HT1080 (cell line): ENCODE results near the gene FLNC. TPM values are rescaled to one million over a fixed set of nuclear protein-coding genes. Genes with fewer than 3 reads are reported as not detected.
A peak's percentile ranks its signal among the peaks of the same experiment; 100 is the strongest.

ENCODE experiments used
- DNase-seq: peaks from one replicate; pipeline ENCODE4 v3.0.0-alpha.2; 2015; ENCODE audit warnings: low read depth
- total RNA-seq: library from RNA; depleted of rRNA; stranded (reverse); fragments of >200 nt; shearing (Covaris generic); gene quantifications from 2 replicates; pipeline ENCODE4 v1.2.3, GENCODE V29; 2014

The FLNC gene
- total RNA-seq, 1 experiment from 2014 or later: 38.2 TPM

DNA sequence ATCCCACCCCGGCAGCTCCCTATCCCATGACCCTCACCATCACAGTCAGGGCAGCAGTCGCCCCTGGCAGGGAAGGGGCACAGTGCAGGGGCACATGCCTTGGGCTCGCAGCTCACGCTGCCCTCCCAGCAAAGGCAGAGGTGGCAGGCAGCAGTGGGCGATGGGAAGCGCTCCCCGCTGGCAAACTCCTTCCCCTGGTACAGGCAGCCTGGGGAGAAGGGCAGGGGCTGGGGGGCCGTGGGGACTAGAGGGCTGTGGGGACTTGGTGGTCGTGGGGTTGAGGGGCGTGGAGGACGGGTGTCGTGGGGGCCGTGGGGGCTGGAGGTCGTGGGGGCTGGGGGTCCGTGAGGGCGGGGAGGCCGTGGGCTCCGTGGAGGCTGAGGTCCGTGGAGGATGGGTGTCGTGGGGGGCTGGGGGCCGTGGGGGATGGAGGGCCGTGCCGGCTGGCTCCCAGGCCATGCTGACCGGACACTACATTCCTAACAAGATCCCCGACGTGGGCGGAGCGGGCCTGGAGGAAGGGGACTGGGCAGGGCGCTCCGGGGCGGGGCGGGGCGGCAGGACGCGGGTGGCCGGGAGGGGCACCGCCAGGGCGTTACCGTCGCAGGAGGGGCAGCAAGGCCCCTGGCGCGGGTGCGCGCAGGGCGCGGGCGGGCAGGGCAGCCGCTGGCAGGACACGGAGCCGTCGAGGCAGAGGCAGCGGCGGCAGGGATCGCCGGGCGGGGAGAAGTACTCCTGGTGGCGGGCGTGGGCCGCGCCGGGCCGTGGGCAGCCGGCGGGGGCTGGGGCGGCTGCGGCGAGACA, 60.3 kb downstream of the FLNC start:
- no peak for DNase-seq

DNA sequence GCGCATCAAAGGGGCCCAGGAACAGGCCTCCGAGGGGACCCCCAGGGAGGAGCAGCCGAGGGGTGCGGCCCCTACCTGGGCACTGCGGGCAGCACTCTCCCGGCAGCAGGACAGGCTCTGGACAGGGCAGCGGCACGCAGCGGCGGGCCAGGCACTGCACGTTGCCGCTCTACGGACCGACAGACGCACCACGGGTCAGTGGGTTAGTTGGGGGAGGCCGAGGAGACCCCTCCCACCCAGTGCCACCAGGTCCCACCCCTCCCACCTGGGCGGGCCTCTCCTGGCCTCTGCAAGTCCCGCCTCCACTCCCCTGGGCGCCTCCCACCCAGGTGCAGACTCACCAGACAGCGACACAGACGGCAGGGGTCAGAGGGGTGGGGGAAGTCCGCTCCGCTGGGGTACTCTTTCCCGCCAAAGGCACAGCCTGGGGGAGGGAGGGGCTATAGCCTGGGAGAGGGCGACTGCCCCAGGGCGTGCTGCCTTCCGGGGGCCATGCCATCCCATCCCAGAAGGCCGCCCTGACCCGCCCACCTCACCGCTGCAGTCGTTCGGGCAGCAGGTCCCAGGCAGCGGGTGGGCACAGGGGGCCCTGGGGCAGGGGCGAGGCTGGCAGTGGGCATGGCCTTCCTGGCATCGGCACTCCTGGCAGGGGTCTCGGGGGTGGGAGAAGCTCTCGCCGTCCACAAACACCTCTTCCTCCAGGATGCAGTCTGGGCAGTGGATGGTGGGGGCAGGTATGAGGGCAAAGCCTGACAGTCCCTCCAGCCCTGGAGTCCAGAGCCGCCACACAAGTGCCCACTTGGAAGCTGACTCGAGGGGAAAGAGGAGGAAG, 61.1 kb downstream of the FLNC start:
- DNase-seq: no peak

DNA sequence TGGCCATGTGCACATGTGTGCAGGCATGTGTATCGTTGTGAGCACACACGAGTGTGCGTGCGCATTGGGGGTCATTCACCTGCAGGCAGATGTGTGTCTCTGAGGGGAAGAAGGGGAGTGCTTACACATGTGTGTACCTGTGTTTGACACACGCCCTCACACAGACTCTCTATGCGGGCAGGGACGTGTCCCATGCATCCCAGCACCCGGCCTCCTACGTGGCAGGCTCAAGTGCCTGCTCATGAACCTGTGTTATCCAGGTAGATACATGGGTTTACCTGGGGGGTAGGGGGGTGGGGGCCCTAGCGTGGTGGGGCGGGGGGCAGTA, 61.7 kb downstream of the FLNC start:
- DNase-seq: no peak

DNA sequence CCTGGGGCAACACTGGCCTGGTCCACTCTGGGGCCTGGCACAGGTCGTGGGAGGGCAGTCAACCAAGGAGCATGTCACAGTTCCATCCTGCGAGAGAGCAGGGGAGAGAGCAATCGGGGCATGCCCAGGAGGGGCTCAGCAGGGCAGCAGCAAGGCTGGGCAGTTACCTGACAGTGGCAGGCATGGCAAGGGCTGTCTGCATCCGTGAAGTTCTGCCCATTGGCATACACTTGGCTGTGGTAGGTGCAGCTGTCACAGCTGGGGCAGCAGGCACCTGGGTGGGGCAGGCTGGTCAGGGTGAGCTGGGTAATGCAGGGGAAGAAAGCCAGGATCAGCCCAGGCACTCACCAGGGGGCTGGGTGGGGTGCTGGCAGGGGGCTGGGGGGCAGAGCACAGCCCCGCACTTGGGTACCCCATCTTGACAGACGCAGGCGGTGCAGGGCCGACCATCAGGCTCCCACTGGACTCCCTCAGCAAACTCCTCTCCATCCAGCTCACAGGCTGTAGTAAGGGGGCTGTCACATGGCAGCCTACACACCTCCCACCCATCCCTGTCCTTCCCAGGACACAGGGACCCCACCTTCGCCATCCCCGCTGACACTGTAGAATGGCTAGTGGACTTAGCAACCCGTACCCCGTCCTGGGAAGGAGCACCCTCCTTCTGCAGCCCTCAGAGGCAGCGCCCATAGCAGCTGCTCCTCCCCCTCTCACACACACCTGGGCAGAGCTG, 62.5 kb downstream of the FLNC start:
- DNase-seq: no peak

DNA sequence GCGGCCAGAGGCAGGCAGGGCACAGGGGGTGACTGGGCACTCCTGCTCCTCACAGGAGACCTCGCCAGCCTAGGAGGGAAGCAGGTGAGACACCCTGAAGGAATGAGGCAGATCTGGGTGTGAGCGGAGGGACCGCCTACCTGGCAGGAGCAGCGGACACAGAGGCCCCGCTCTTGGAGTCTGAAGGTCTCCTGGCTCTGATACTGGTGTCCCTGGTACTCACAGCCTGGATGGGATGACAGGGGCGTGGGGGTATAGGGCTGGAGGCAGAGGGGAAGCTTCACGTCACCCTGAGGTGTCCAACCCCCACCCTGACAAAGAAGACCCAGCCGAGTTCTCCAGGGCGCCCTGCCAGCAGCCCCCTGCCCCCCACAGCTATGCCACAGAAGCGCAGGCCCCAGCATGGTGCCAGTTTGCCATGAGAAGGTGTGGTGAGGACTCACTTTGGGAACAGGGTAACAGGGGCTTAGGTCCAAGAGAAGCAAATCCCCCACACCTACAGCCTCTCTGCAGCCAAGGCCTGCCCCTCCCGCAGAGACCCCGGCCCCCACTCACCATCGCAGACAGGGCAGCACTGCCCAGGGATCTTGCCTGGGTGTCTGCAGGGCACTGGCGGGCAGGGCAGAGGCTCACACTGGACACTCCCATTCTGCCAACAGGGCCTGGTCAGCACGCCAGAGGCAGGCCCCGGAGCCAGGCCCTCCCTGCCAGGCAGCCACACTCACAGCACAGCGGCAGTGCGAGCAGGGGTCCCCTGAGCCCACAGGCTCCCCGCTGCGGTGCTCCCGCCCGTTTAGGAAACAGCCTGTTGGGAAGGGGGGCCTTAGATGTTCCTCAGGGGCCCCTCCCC, 63.3 kb downstream of the FLNC start:
- no peak for DNase-seq

DNA sequence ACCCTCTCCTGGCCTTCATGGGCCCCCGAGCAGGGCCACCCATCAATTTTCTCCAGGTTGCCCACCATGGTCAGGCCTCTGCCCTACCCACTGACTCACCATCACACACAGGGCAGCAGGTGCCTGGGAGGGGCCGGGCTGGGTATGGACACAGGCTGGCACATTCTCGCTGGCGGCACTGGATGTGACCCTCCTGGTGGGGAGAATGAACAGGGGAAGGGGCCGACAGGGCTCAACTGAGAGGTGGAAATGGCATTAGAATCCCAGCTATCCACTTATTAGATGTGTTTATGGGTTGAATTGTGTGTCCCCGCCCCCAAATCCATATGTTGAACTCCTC, 63.9 kb downstream of the FLNC start:
- DNase-seq: no peak

DNA sequence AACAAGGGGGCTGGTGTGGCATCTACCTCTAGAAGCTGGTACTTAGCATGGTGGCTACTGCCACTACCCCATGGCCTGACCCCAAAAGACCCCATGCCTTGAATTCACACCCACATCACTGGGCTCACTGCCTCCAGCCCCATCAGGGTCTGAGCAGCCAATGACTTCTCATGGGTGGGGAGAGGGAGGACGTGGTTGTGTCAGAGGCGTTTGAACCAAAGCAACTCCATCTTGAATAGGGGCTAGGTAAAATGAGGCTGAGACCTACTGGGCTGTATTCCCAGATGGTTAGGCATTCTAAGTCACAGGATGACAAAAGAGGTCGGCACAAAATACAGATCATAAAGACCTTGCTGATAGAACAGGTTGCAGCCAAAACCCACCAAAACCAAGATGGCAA, 65.1 kb downstream of the FLNC start:
- DNase-seq: no peak

DNA sequence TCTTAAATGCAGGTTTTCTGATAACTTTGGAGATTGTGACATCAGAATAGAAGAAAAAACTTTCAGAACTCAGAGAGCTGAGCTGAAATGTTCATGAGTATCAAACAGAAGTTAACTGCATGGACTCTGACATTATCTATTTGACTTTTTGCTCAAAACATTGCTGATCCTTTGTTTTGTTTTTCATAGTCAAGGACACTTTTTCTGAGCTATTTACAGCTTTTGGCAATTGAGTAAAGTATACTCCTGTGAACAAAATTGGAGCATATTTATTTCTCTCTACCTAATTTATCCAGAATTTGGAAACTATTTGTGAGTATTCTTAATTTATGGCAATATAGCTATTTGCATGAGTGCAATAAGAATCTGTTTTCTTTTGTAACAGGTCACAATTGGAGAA, 69.2 kb downstream of the FLNC start:
- no peak for DNase-seq

DNA sequence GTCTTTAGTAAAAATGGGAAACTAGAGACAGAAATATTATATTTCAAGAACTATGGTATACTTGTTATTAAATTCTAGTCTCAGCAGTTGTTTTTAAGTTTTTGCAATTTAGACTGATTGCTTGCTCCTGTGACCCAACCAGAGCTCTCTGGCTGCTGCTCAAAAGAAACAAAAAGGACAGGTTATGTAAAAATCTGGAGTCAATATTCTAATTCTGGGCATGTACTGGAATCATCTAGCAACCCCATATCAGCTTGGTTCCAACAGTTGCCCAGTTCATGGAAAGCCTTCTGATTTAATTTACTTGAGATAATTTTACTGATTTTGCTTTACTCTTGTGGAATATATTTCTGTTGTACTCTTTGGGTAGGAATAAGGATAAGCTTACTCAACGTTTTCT, 70.0 kb downstream of the FLNC start:
- no peak for DNase-seq

DNA sequence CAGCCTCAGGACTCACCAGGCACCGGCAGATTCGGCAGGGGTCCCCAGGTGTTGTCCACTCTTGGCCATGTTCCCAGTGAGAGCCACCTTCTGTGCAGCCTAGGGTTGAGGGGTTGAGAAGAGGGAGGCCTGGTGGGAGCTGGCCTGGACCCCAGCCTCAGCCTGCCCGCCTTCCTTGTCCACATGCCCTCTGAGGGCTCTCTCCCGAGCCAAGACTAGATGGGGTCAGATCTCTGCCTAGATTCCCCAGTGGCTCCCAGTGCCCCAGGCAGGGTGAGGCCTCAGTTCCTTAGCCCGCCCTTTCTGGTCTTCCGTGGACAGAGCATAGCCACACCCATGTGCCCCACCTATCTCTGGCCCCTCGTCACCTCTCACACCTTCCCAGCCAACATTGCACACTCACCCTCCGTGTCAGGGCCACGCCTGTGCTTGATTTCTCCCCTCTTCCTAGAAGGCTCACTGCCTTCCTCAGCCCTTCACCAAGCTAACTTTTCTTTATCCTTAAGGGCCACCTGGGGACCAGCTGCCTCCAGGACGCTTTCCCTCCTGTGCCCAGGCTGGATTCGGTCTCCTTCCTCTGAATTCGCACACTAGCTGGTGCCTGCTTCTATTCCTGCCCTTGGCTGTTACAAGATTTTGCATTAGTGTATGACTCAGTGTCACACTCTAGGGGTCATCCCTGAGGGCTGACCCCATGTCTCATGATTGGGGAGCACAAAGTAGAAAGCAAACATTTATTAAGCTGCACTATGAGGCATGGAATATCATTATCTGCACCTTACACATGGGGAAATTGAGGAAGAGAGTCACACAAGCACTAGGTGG, 72.8 kb downstream of the FLNC start:
- peak; percentile 49 for DNase-seq

DNA sequence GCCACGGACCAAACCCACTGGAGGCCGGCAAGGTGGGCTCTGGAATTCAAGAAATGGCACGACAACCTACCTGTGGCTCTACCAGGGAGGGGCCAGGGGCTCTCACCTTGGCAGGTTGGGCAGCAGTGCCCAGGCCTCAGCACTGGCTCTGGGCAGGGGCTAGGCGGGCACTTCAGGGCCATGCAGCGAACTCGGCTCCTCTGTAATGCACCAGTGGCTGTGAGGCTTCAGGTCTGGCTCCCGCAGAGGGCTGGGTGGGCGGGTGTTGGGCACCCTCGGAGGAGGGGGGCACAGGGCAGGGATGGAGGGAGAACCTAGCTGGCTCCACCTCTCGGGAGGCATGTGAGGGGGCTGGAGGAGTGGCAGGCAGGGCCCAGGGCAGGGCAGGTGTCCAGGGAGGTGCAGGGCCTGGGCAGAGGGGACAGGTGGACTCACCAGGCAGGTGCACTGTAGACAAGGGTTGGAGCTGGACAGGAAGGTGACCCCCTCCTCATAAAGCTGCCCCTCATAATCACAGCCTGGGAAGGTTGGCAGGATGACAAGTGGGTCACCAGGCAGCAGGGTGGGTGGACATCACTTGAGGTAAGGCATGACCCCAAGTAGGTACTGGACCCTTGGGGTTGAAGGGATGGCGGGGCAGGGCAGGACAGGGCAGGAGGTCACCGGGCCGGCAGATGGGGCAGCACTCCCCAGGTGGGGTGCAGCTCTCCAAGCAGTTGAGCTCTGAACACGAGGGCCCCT, 73.6 kb downstream of the FLNC start:
- no peak for DNase-seq

DNA sequence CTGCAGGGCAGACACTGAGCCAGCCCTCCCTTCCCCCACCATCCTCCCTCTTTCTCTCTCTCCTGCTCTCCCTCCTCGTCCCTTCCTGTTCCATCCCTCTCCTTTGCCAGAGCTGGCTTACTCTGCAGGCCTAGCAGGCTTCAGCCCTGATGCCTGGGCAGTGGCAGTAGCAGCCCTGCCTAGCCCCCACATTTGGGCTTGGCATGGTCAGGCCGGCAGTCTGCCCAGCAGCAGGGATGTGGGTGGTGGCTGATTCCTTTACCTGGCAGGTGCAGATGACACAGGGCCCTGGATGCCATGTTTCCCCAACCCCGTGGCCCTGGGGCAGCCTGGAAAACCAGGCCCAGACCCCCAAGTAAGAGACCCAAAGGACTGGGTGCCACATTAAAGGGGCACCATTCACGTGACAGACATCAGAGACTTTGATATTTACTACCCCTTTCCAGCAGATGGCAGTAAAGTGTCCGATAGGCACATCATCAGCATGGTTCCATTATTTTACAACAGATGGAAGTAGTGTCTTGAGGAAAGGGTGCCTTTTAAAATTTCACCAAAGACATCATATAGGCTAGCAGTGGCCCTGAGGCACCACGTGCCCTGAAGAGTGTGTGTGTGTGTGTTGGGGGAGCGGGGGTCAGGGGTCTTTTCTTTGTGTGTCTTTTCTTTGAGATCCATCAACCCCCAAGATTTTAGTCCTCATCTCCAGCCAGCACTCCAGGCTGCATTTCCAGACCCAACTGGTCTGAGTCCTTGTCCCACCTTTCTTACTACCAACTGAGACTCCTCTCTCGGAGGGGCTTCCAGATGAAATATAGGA, 74.4 kb downstream of the FLNC start:
- peak; percentile 51 for DNase-seq

DNA sequence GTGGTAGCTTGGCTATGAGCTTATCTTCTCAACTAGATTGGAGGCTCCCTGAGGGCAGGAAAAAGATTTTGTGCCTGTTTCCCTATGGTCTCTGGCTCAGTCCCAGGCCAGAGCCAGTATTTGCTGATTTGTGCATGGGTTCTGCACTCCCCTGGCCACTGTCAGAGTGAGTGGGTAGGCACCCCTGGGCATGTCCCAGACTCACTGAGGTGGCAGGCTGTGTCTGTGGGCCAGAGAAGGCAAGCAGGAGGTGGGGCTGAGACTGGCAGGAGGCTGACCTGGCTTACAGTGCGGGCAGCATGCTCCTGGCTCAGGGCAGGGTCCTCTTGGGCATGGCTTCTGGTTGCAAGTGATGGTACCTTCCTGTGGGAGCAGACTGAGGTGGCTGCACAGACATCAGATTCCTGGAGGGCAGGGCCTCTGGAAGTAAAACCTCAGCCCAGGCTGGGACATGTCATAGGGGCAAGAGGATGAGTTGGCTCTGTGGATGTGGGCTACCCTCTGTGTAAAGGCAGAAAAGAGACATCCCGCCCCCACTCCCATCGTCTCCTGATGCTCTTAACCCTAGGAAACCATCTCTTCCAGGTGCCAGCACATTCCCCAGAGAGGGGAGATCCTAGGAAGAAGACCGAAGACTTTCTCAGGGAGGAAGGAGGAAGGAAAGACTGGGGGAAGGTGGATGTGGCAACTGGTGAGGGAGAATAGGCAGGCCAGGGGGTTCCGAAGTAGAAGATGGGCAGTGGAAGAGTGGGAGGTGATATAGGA, 76.0 kb downstream of the FLNC start:
- DNase-seq: no peak

DNA sequence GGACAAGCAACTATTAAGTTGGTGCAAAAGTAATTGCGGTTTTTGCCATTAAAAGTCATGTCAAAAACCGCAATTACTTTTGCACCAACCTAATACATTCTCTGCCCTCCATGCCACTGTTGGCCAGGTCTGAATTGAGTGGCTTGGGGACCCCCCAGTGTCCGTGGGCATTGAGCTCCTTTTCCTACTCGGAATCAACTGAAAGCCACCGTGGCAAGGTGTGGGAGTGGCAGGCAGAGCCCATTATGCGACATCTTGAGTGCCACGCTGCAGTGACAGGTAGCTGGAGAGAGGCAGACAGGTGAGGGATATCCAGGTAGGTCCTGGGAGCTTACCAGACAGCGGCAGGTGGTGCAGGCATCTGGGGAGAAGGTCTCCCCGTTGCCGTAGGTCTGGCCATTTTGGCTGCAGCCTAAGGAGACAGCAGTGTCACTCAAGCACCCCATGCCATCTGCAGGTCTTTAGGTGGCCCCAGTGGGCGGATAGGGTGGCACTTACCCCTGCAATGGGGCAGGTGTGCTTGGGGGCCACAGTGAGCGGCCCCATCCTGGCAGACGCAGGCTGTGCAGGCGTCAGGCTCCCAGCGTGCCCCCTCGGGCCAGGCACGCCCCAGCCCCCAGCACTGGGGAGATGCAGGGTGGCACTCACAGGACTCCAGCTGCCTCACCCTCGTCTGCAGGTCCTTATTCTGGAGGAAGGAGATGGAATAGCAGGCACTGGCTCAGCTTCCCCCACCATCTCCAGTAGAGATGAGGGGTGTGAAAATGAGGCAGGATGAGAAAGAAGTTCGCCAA, 76.8 kb downstream of the FLNC start:
- no peak for DNase-seq
